PC-9 (cell line): Measurements from ENCODE around the gene GATA1. TPM values are rescaled to one million over a fixed set of nuclear protein-coding genes. Genes with fewer than 3 reads are reported as not detected.

Source experiments
- BruUV-seq: library from RNA; stranded (reverse); fragments of 400-500 nt; replicated peaks from 2 replicates; lab custom pipeline; 2021; lab: Mats Ljungman, UMichigan
- CTCF ChIA-PET: fragments of 300-600 bp; sonication (Branson Sonifier 250); formaldehyde crosslinking; loops from one replicate; lab custom pipeline; 2022; ENCODE audit warnings: antibody characterized with exemption; lab: Charles Lee
- POLR2A ChIA-PET: fragments of 300-600 bp; sonication (Branson Sonifier 250); formaldehyde crosslinking; loops from one replicate; lab custom pipeline; 2022; ENCODE audit warnings: antibody characterized with exemption; ENCODE audit not compliant: unreplicated experiment; lab: Charles Lee
- DNase-seq, 2 experiments: peaks; one replicate each; pipeline versions ENCODE4 v3.0.0 to v3.0.0-alpha.2; 2015 to 2022; ENCODE audit warnings: mixed read lengths in 1 of 2
- H2AFZ ChIP-seq: fragments of 200-600 bp; sonication (generic); 2 replicates; pipeline ENCODE4 v1.8.1; 2017; ENCODE audit warnings: antibody characterized with exemption
- H3F3A ChIP-seq: fragments of 200-600 bp; sonication (generic); 2 replicates; pipeline ENCODE4 v1.8.1; 2017; ENCODE audit warnings: antibody characterized with exemption, mild to moderate bottlenecking, low read depth; ENCODE audit not compliant: insufficient read depth
- H3K27ac ChIP-seq: fragments of 200-600 bp; sonication (generic); 2 replicates; pipeline ENCODE4 v1.6.1; 2016; ENCODE audit warnings: mixed run types
- H3K27me3 ChIP-seq: fragments of 200-600 bp; sonication (generic); 2 replicates; pipeline ENCODE4 v1.6.1; 2016; ENCODE audit warnings: low read depth, mixed run types; ENCODE audit not compliant: insufficient read depth
- H3K36me3 ChIP-seq: fragments of 200-600 bp; sonication (generic); 2 replicates; pipeline ENCODE4 v1.6.1; 2016; ENCODE audit warnings: low read depth, mixed run types
- H3K4me1 ChIP-seq: fragments of 200-600 bp; sonication (generic); replicated peaks from 2 replicates; pipeline ENCODE4 v1.6.1; 2016; ENCODE audit warnings: mixed run types; ENCODE audit not compliant: insufficient read depth
- H3K4me2 ChIP-seq: fragments of 200-600 bp; sonication (generic); 2 replicates; pipeline ENCODE4 v1.6.1; 2017; ENCODE audit warnings: mixed run types
- H3K4me3 ChIP-seq: fragments of 200-600 bp; sonication (generic); 2 replicates; pipeline ENCODE4 v1.6.1; 2016; ENCODE audit warnings: mixed run types
- H3K79me2 ChIP-seq: fragments of 200-600 bp; sonication (generic); 2 replicates; pipeline ENCODE4 v1.6.1; 2017; ENCODE audit warnings: low read depth, mixed run types
- H3K9me2 ChIP-seq: fragments of 200-600 bp; sonication (generic); 2 replicates; pipeline ENCODE4 v1.8.1; 2017; ENCODE audit warnings: mild to moderate bottlenecking; ENCODE audit not compliant: insufficient read depth
- H3K9me3 ChIP-seq: fragments of 200-600 bp; sonication (generic); 2 replicates; pipeline ENCODE4 v1.8.1; 2016; ENCODE audit warnings: low read depth; ENCODE audit not compliant: insufficient read depth
- H4K20me1 ChIP-seq: fragments of 200-600 bp; sonication (generic); 2 replicates; pipeline ENCODE4 v1.8.1; 2017; ENCODE audit not compliant: insufficient read depth
- EZH2 ChIP-seq: fragments of 200-600 bp; sonication (generic); IDR thresholded peaks from 2 replicates; pipeline ENCODE4 v1.8.0; 2017; ENCODE audit warnings: antibody characterized with exemption, low read depth
- intact Hi-C: fragments of 100-400 bp; cut with micrococcal nuclease; formaldehyde crosslinking; loops from one replicate; pipeline ENCODE4 v1.10.0; 2022; ENCODE audit not compliant: unreplicated experiment
- total RNA-seq: library from RNA; stranded (reverse); gene quantifications from 2 replicates; pipeline ENCODE4 v1.2.3, GENCODE V29; 2021
- TF ChIP-seq, protein P1 (sequence below): fragments of 200-600 bp; sonication (generic); conservative IDR thresholded peaks from 2 replicates; pipeline ENCODE4 v1.6.1; 2017; ENCODE audit warnings: mixed run types, antibody characterized with exemption, mild to moderate bottlenecking, moderate library complexity

Gene GATA1
- total RNA-seq, 1 experiment from 2014 or later, result not detected

GRCh38 chrX:48737940-48738339, 48.5 kb upstream of the GATA1 start:
- Histone ChIP-seq H3K4me2 (peak overlapping the region; percentile 72), H4K20me1 (no peaks in the 10 kb centered on the region), H2AFZ (peak overlapping the region; percentile 62; the same call in 1 of the 2 replicates), H3K4me1 (no peaks in the 10 kb centered on the region), H3K9me3 (no peaks in the 10 kb centered on the region), H3K27ac (peak overlapping the region; percentile 81), H3K9me2 (no peaks in the 10 kb centered on the region), H3K27me3 (no peaks in the 10 kb centered on the region), H3F3A (no peaks in the 10 kb centered on the region), H3K79me2 (no peaks in the 10 kb centered on the region), H3K36me3 (no peaks in the 10 kb centered on the region), H3K4me3 (peak overlapping the region; percentile 58; the same call in 1 of the 2 replicates)
- intact Hi-C loops, result no loop called here
- CTCF ChIA-PET, result interaction anchor here (0.8 kb wide), 1 partner anchor 653 kb away, joined by 3 read pairs; no protein-coding TSS in a partner anchor
- no TSS peak for BruUV-seq
- POLR2A ChIA-PET, result interaction anchor here (0.7 kb wide), 1 partner anchor 160 kb away, joined by 4 read pairs; the partner anchor contains the start of genes PQBP1 and TIMM17B
- no peak for TF ChIP-seq EZH2
- TF ChIP-seq, protein P1, sequence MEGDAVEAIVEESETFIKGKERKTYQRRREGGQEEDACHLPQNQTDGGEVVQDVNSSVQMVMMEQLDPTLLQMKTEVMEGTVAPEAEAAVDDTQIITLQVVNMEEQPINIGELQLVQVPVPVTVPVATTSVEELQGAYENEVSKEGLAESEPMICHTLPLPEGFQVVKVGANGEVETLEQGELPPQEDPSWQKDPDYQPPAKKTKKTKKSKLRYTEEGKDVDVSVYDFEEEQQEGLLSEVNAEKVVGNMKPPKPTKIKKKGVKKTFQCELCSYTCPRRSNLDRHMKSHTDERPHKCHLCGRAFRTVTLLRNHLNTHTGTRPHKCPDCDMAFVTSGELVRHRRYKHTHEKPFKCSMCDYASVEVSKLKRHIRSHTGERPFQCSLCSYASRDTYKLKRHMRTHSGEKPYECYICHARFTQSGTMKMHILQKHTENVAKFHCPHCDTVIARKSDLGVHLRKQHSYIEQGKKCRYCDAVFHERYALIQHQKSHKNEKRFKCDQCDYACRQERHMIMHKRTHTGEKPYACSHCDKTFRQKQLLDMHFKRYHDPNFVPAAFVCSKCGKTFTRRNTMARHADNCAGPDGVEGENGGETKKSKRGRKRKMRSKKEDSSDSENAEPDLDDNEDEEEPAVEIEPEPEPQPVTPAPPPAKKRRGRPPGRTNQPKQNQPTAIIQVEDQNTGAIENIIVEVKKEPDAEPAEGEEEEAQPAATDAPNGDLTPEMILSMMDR, result no peak
- no peak for DNase-seq

GRCh38 chrX:48741834-48742233, 44.6 kb upstream of the GATA1 start:
- intact Hi-C loops, result no loop called here
- no peaks in the 10 kb centered on the region for H3K9me2 ChIP-seq
- ChIA-PET POLR2A (no interaction called here), CTCF (no interaction called here)
- DNase-seq, result no peak
- no peaks in the 10 kb centered on the region for H3K36me3 ChIP-seq
- no peaks in the 10 kb centered on the region for H3K27me3 ChIP-seq
- BruUV-seq, result no TSS peak
- no peak overlapping the region for H3K27ac ChIP-seq
- no peaks in the 10 kb centered on the region for H3K79me2 ChIP-seq
- no peak overlapping the region for H3K4me3 ChIP-seq
- H3K4me1 ChIP-seq, result no peaks in the 10 kb centered on the region
- H2AFZ ChIP-seq, result no peak overlapping the region
- H3K9me3 ChIP-seq, result no peaks in the 10 kb centered on the region
- no peaks in the 10 kb centered on the region for H3F3A ChIP-seq
- no peaks in the 10 kb centered on the region for H4K20me1 ChIP-seq
- no peak overlapping the region for H3K4me2 ChIP-seq
- TF ChIP-seq EZH2, result no peak
- TF ChIP-seq, protein P1, result no peak

- ChIA-PET POLR2A (no interaction called here), CTCF (no interaction called here)
- Histone ChIP-seq H3K4me3 (no peak overlapping the region), H4K20me1 (no peaks in the 10 kb centered on the region), H3K4me2 (no peak overlapping the region), H3F3A (no peaks in the 10 kb centered on the region), H3K9me3 (no peaks in the 10 kb centered on the region), H3K36me3 (no peaks in the 10 kb centered on the region), H3K27ac (no peak overlapping the region), H3K27me3 (no peaks in the 10 kb centered on the region), H3K79me2 (no peaks in the 10 kb centered on the region), H3K9me2 (no peaks in the 10 kb centered on the region), H2AFZ (no peak overlapping the region), H3K4me1 (no peaks in the 10 kb centered on the region)
- TF ChIP-seq, protein P1, result no peak
- no peak for TF ChIP-seq EZH2
- intact Hi-C loops, result no loop called here
- DNase-seq, result no peak
- BruUV-seq, result no TSS peak
These were observed 41.2 kb upstream of the GATA1 start for GRCh38 chrX:48745222-48745621.
